Activated naive CD8-positive, alpha-beta T cell treated with anti-CD3 and anti-CD28 coated beads, Interleukin-2, amount 50 U/mL, for 16 hours (primary cell): Measurements from ENCODE around the gene TDP2.
"Not testable (repeated sequence)": the region's sequence is repeated elsewhere in the genome, so short reads cannot be mapped to it uniquely, and the experiment has no call there.

Experiments
- DNase-seq: peaks from one replicate; pipeline ENCODE4 v3.0.0-alpha.2; 2020; ENCODE audit warnings: low read depth, low spot score

Gene TDP2

GRCh38 chr6:24648276-24648675, 18.4 kb downstream of the TDP2 start:
- no peak for DNase-seq

- DNase-seq: no peak
Measured at GRCh38 chr6:24646771-24647170, 19.9 kb downstream of the TDP2 start.

- no peak for DNase-seq
Measured at GRCh38 chr6:24644377-24644776, 22.3 kb downstream of the TDP2 start.

GRCh38 chr6:24643920-24644319, 22.8 kb downstream of the TDP2 start:
- DNase-seq: no peak

GRCh38 chr6:24642061-24642460, 24.6 kb downstream of the TDP2 start:
- DNase-seq: no peak

- DNase-seq: not testable (repeated sequence)
Measured at GRCh38 chr6:24640631-24641030, 26.1 kb downstream of the TDP2 start.

GRCh38 chr6:24640166-24640565, 26.5 kb downstream of the TDP2 start:
- DNase-seq: no peak

GRCh38 chr6:24636681-24637080, 30.0 kb downstream of the TDP2 start:
- DNase-seq: no peak

- DNase-seq: no peak
Measured at GRCh38 chr6:24632573-24632972, 34.1 kb downstream of the TDP2 start.

GRCh38 chr6:24631671-24632070, 35.0 kb downstream of the TDP2 start:
- DNase-seq: no peak

GRCh38 chr6:24630856-24631505, 35.7 kb downstream of the TDP2 start:
- no peak for DNase-seq

- DNase-seq: no peak
Measured at GRCh38 chr6:24621626-24622289, 44.9 kb downstream of the TDP2 start.

GRCh38 chr6:24620637-24621036, 46.1 kb downstream of the TDP2 start:
- no peak for DNase-seq

GRCh38 chr6:24619661-24620060, 47.0 kb downstream of the TDP2 start:
- no peak for DNase-seq

- DNase-seq: no peak
Measured at GRCh38 chr6:24614648-24615047, 52.1 kb downstream of the TDP2 start.

GRCh38 chr6:24614043-24614420, 52.7 kb downstream of the TDP2 start:
- DNase-seq: no peak

- DNase-seq: no peak
Measured at GRCh38 chr6:24613361-24614042, 53.2 kb downstream of the TDP2 start.

- no peak for DNase-seq
Measured at GRCh38 chr6:24610672-24611071, 56.0 kb downstream of the TDP2 start.

GRCh38 chr6:24607310-24608105, 59.2 kb downstream of the TDP2 start:
- DNase-seq: no peak

GRCh38 chr6:24606200-24606930, 60.3 kb downstream of the TDP2 start:
- no peak for DNase-seq

- DNase-seq: no peak
Measured at GRCh38 chr6:24603241-24603640, 63.5 kb downstream of the TDP2 start.

GRCh38 chr6:24600903-24601302, 65.8 kb downstream of the TDP2 start:
- DNase-seq: no peak
